ENCODE results near the gene VRK2. TPM values are rescaled to one million over a fixed set of nuclear protein-coding genes. Genes with fewer than 3 reads are reported as not detected.

The VRK2 gene
- total RNA-seq, 1 experiment from 2014 or later, result 33.0 TPM

DNA sequence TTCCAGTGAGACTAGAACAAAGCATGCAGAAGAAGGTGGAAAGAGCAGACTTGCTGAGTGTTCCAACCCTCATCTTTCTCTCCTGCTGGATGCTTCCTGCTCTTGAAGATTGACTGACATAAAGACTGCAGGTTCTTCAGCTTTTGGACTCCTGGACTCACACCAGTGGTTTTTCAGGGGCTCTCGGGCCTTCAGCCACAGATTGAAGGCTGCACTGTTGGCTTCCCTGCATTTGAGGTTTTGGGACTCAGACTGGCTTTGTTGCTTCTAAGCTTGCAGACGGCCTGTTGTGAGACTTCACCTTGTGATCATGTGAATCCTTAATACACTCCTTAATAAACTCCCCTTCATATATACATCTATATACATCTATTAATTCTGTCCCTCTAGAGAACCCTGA lies 20.4 kb downstream of the VRK2 start:
- Histone ChIP-seq H3K4me2 (ENCODE audit: low read length) (no peak overlapping the region), H3K27ac (ENCODE audit: low read depth, low read length) (no peak overlapping the region), H3K9me2 (ENCODE audit: insufficient read depth) (no peaks in the 10 kb centered on the region), H4K20me1 (ENCODE audit: insufficient read depth) (no peaks in the 10 kb centered on the region), H3K9ac (ENCODE audit: low read length) (no peak overlapping the region), H3K9me3 (ENCODE audit: control insufficient read depth in 1 of 2, insufficient read depth in 1 of 2, low read depth in 1 of 2, low read length in 2 of 2) (no peaks in the 10 kb centered on the region), H3K36me3 (ENCODE audit: control insufficient read depth in 1 of 2, insufficient read depth in 2 of 2, low read length in 2 of 2) (no peaks in the 10 kb centered on the region), H2AFZ (ENCODE audit: low read depth, low read length, poor library complexity, severe bottlenecking) (no peak overlapping the region), H3K4me3 (replicated peaks in 1 of 2; ENCODE audit: low read depth in 1 of 2, low read length in 2 of 2) (no peak overlapping the region), H3K27me3 (ENCODE audit: insufficient read depth, low read length) (no peaks in the 10 kb centered on the region), H3K4me1 (ENCODE audit: control insufficient read depth in 1 of 2, insufficient read depth in 2 of 2, low read length in 2 of 2) (peaks cover 0 to 18% of the 10 kb centered on the region in 2 experiments; a peak in 2 of 4 replicates), H3K79me2 (ENCODE audit: insufficient read depth, low read length) (peaks cover 52% of the 10 kb centered on the region)
- CTCF ChIA-PET, result no interaction called here
- POLR2A ChIA-PET, result no interaction called here
- no TSS peak for BruUV-seq (replicated peaks)
- DNase-seq (ENCODE audit: low read depth, low spot score) (no peak), ATAC-seq (no peak)
- RAD21 ChIA-PET (ENCODE audit: low non-redundant PET in 1 of 2, low total read pairs in 2 of 2, uncharacterized antibody in 2 of 2, unreplicated experiment in 2 of 2), result no interaction called here
- intact Hi-C loops (cut with micrococcal nuclease), result no loop called here
- TF ChIP-seq, protein P1, sequence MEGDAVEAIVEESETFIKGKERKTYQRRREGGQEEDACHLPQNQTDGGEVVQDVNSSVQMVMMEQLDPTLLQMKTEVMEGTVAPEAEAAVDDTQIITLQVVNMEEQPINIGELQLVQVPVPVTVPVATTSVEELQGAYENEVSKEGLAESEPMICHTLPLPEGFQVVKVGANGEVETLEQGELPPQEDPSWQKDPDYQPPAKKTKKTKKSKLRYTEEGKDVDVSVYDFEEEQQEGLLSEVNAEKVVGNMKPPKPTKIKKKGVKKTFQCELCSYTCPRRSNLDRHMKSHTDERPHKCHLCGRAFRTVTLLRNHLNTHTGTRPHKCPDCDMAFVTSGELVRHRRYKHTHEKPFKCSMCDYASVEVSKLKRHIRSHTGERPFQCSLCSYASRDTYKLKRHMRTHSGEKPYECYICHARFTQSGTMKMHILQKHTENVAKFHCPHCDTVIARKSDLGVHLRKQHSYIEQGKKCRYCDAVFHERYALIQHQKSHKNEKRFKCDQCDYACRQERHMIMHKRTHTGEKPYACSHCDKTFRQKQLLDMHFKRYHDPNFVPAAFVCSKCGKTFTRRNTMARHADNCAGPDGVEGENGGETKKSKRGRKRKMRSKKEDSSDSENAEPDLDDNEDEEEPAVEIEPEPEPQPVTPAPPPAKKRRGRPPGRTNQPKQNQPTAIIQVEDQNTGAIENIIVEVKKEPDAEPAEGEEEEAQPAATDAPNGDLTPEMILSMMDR (IDR thresholded peaks at IDR 0.05 in 2 of 3, conservative IDR thresholded peaks at IDR 0.05 in 1 of 3; ENCODE audit: borderline replicate concordance in 1 of 3, insufficient read depth in 1 of 3, low read depth in 2 of 3, low read length in 2 of 3), result no peak
- no peak for TF ChIP-seq EZH2 (IDR thresholded peaks at IDR 0.05)
- TF ChIP-seq YY1 (IDR thresholded peaks at IDR 0.05; ENCODE audit: extremely low read depth, insufficient replicate concordance, low read depth, low read length), result no peak
- TF ChIP-seq ZFX (IDR thresholded peaks at IDR 0.05), result no peak
- TF ChIP-seq EGR1 (IDR thresholded peaks at IDR 0.05; ENCODE audit: low read depth), result no peak
- no peak for TF ChIP-seq ZBTB33 (IDR thresholded peaks at IDR 0.05; ENCODE audit: extremely low read depth, insufficient replicate concordance, low read length)
